ENCODE measurements around the gene GRAMD1A. TPM values are rescaled to one million over a fixed set of nuclear protein-coding genes. Genes with fewer than 3 reads are reported as not detected.

GRAMD1A gene
- total RNA-seq, 2 experiments from 2014 or later, result 84.2 to 124 TPM

DNA sequence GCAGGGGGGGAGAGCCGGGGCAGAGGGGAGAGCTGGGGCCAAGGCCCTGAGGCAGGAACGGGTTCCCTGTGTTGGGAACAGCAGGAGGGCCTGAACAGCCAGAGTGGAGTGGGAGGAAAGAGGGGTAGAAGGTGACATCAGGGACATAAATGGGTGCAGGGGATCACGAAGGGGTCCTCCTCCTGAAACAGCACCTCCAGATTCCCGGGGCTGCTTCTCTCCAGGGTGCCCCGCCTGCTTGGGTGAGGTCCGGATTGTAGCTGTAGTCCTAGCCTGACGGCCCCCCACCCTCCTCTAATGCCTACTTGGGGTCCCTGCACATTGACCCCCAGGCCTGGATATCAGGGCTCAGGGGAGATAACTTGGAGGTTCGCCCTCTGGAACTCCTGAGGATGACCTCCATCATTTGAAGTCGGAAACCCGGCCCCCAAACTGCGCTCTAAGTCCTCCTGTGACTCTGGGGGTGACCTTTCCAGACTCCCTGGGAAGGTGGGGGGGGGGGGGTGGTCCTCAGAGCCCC lies 29.7 kb downstream of the GRAMD1A start:
- no TSS peak for BruUV-seq (replicated peaks)
- Histone ChIP-seq H3K27ac (ENCODE audit: low read depth, low read length, poor library complexity, severe bottlenecking) (no peak overlapping the region), H2AFZ (ENCODE audit: low read length) (no peak overlapping the region), H4K20me1 (ENCODE audit: insufficient read depth, low read length) (no peaks in the 10 kb centered on the region), H3K9me3 (ENCODE audit: low read length) (no peaks in the 10 kb centered on the region), H3K36me3 (ENCODE audit: insufficient read depth, low read length) (peaks cover 37% of the 10 kb centered on the region), H3K4me2 (ENCODE audit: low read length) (no peak overlapping the region), H3K79me2 (ENCODE audit: insufficient read depth, low read depth, low read length) (no peaks in the 10 kb centered on the region), H3K9me2 (ENCODE audit: insufficient read depth, low read length) (no peaks in the 10 kb centered on the region), H3K4me1 (ENCODE audit: insufficient read depth, low read length, poor library complexity, severe bottlenecking) (no peaks in the 10 kb centered on the region), H3K4me3 (ENCODE audit: low read depth, low read length, poor library complexity, severe bottlenecking) (no peak overlapping the region)
- intact Hi-C loops (cut with micrococcal nuclease; ENCODE audit: unreplicated experiment), result no loop called here
- DNase-seq (ENCODE audit: low spot score), result no peak
- ChIA-PET CTCF (ENCODE audit: unreplicated experiment) (no interaction called here), POLR2A (no interaction called here)
- no peak for TF ChIP-seq EZH2phosphoT487 (IDR thresholded peaks at IDR 0.05; ENCODE audit: borderline replicate concordance, low read depth, low read length)
- TF ChIP-seq, protein P1, sequence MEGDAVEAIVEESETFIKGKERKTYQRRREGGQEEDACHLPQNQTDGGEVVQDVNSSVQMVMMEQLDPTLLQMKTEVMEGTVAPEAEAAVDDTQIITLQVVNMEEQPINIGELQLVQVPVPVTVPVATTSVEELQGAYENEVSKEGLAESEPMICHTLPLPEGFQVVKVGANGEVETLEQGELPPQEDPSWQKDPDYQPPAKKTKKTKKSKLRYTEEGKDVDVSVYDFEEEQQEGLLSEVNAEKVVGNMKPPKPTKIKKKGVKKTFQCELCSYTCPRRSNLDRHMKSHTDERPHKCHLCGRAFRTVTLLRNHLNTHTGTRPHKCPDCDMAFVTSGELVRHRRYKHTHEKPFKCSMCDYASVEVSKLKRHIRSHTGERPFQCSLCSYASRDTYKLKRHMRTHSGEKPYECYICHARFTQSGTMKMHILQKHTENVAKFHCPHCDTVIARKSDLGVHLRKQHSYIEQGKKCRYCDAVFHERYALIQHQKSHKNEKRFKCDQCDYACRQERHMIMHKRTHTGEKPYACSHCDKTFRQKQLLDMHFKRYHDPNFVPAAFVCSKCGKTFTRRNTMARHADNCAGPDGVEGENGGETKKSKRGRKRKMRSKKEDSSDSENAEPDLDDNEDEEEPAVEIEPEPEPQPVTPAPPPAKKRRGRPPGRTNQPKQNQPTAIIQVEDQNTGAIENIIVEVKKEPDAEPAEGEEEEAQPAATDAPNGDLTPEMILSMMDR (conservative IDR thresholded peaks at IDR 0.05; ENCODE audit: low read length), result no peak

DNA sequence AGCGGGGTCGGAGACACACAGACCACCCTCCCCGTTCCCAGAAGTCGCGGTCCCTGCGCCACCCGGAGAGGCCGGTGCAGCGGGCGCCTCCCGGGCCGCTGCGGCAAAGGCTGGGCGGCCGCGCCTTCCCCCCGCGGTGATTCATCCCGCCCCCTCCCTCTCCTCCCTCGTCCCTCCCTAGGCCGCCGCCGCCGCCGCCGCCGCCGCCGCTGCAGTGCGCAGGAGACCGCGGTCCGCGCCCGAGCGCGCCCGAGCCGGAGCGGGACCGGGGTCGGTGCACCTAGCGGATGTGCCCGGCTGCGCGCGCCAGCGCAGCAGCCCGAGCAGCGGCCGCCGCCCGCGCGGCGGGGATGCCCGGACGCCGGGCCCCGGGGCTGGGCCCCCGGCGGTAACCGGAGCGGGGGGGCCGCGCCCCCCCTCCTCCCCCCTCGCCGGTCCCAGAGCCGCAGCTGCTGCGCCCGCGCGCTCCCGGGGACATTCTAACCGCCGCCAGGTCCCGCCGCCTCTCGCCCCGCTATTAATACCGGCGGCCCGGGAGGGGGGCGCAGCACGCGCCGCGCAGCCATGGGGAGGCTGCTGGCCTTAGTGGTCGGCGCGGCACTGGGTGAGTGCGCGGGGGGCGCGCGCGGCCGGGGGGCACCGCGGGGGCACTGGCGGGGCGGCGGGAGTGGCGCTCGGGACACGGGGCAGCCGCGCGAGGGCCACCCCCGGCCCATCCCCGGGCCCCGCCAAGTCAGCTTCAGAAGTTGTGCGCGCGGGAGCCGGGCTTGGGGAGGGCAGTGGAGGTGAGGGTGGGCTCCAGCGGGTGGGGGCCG lies 30.3 kb downstream of the GRAMD1A start, which contains the start of gene SCN1B:
Gene SCN1B (plus strand): TSS at position 214 of the 815 bp plus-strand sequence. CDS start 351 bp downstream, at position 565.
- ChIA-PET POLR2A (no interaction called here), CTCF (ENCODE audit: unreplicated experiment) (no interaction called here)
- no TSS peak for BruUV-seq (replicated peaks)
- Histone ChIP-seq H3K4me3 (ENCODE audit: low read depth, low read length, poor library complexity, severe bottlenecking) (no peak within 1 kb of the TSS), H3K27ac (ENCODE audit: low read depth, low read length, poor library complexity, severe bottlenecking) (no peak within 1 kb of the TSS), H2AFZ (ENCODE audit: low read length) (no peak within 1 kb of the TSS), H3K4me2 (ENCODE audit: low read length) (no peak within 1 kb of the TSS), H3K4me1 (ENCODE audit: insufficient read depth, low read length, poor library complexity, severe bottlenecking) (no peaks in the 10 kb centered on the region), H3K9me2 (ENCODE audit: insufficient read depth, low read length) (no peaks in the 10 kb centered on the region), H4K20me1 (ENCODE audit: insufficient read depth, low read length) (no peaks in the 10 kb centered on the region), H3K79me2 (ENCODE audit: insufficient read depth, low read depth, low read length) (no peaks in the 10 kb centered on the region), H3K9me3 (ENCODE audit: low read length) (no peaks in the 10 kb centered on the region), H3K36me3 (ENCODE audit: insufficient read depth, low read length) (peaks cover 31% of the 10 kb centered on the region)
- no peak for DNase-seq (ENCODE audit: low spot score)
- no peak for TF ChIP-seq EZH2phosphoT487 (IDR thresholded peaks at IDR 0.05; ENCODE audit: borderline replicate concordance, low read depth, low read length)
- TF ChIP-seq, protein P1 (conservative IDR thresholded peaks at IDR 0.05; ENCODE audit: low read length), result no peak
- intact Hi-C loops (cut with micrococcal nuclease; ENCODE audit: unreplicated experiment), result no loop called here
